Panc1 (cell line): ENCODE results near the gene TMEM207. TPM values are rescaled to one million over a fixed set of nuclear protein-coding genes. Genes with fewer than 3 reads are reported as not detected.

Experiments used
- ATAC-seq: fragments of 200-7000 bp; cut with Tn5 transposase; 2 replicates; pipeline ENCODE4 v1.9.1; 2020; ENCODE audit warnings: mild to moderate bottlenecking, moderate library complexity
- BruUV-seq: library from RNA; stranded (reverse); fragments of 400-500 nt; replicated peaks from 2 replicates; lab custom pipeline; 2021; lab: Mats Ljungman, UMichigan
- CTCF ChIA-PET: fragments of 300-600 bp; sonication (Branson Sonifier 250); formaldehyde crosslinking; loops from one replicate; lab custom pipeline; 2022; ENCODE audit warnings: antibody characterized with exemption; lab: Charles Lee
- POLR2A ChIA-PET: fragments of 300-600 bp; sonication (Branson Sonifier 250); formaldehyde crosslinking; loops from one replicate; lab custom pipeline; 2022; ENCODE audit warnings: antibody characterized with exemption; lab: Charles Lee
- DNase-seq: peaks from one replicate; pipeline ENCODE4 v3.0.0-alpha.2; 2010; ENCODE audit warnings: low read depth, low spot score
- H3K27ac ChIP-seq: 2 replicates; pipeline ENCODE4 v1.5.1; 2011; ENCODE audit warnings: mild to moderate bottlenecking, low read length, inconsistent platforms
- H3K27me3 ChIP-seq: fragments of 200-500 bp; sonication (Bioruptor generic); 2 replicates; pipeline ENCODE4 v1.6.0; 2014; ENCODE audit warnings: low read length, inconsistent platforms; ENCODE audit not compliant: control insufficient read depth, insufficient read depth
- H3K36me3 ChIP-seq: fragments of 200-500 bp; sonication (Bioruptor generic); 2 replicates; pipeline ENCODE4 v1.5.1; 2014; ENCODE audit warnings: inconsistent platforms, mild to moderate bottlenecking, low read length, moderate library complexity; ENCODE audit not compliant: control insufficient read depth, insufficient read depth
- H3K4me1 ChIP-seq: 2 replicates; pipeline ENCODE4 v1.5.1; 2011; ENCODE audit warnings: inconsistent platforms, mild to moderate bottlenecking, low read length, moderate library complexity; ENCODE audit not compliant: control insufficient read depth, insufficient read depth
- H3K4me3 ChIP-seq, 2 experiments: 2 replicates each; pipeline ENCODE4 v1.5.1; 2011 to 2012; ENCODE audit warnings: low read depth in 2 of 2, low read length in 2 of 2, mild to moderate bottlenecking in 2 of 2, inconsistent platforms in 1 of 2, moderate library complexity in 1 of 2
- H3K9me3 ChIP-seq: fragments of 200-500 bp; sonication (Bioruptor generic); 2 replicates; pipeline ENCODE4 v1.5.1; 2014; ENCODE audit warnings: low read depth, mild to moderate bottlenecking, inconsistent platforms, low read length, moderate library complexity; ENCODE audit not compliant: control insufficient read depth, insufficient read depth
- POLR2AphosphoS5 ChIP-seq: IDR thresholded peaks from 2 replicates; pipeline ENCODE4 v1.6.1; 2012; ENCODE audit warnings: mild to moderate bottlenecking, low read depth, low read length, moderate library complexity
- SIN3A ChIP-seq: IDR thresholded peaks from 2 replicates; pipeline ENCODE4 v1.6.1; 2012; ENCODE audit warnings: low read depth, mild to moderate bottlenecking, low read length, moderate library complexity, borderline replicate concordance; ENCODE audit not compliant: insufficient read depth
- TCF7L2 ChIP-seq: IDR thresholded peaks from 2 replicates; pipeline ENCODE4 v1.6.1; 2011; ENCODE audit warnings: mild to moderate bottlenecking, low read depth, low read length, inconsistent platforms
- in situ Hi-C: cut with HindIII; loops from 2 replicates; pipeline ENCODE4 v1.10.0; 2016; ENCODE audit warnings: low sequenced_read_pairs, low pct_unique_long_range_greater_than_20kb
- intact Hi-C: fragments of 100-400 bp; cut with micrococcal nuclease; formaldehyde crosslinking; loops from one replicate; pipeline ENCODE4 v1.10.0; 2022; ENCODE audit not compliant: unreplicated experiment
- total RNA-seq: library from RNA; stranded (reverse); gene quantifications from one replicate; pipeline ENCODE4 v1.2.1, GENCODE V29; 2021; ENCODE audit not compliant: unreplicated experiment
- TF ChIP-seq, protein P1 (sequence below), 2 experiments: IDR thresholded peaks; 2 replicates each; pipeline ENCODE4 v1.6.1; 2011 to 2012; ENCODE audit warnings: low read depth in 2 of 2, control low read depth in 1 of 2, low read length in 1 of 2, mild to moderate bottlenecking in 1 of 2, moderate library complexity in 1 of 2; ENCODE audit not compliant: insufficient read depth in 1 of 2
- TF ChIP-seq, protein P2 (sequence below): fragments of 450-650 bp; IDR thresholded peaks from 2 replicates; pipeline ENCODE4 v1.5.1; 2017; ENCODE audit warnings: mild to moderate bottlenecking

The TMEM207 gene
- total RNA-seq, 1 experiment from 2014 or later = not detected

DNA sequence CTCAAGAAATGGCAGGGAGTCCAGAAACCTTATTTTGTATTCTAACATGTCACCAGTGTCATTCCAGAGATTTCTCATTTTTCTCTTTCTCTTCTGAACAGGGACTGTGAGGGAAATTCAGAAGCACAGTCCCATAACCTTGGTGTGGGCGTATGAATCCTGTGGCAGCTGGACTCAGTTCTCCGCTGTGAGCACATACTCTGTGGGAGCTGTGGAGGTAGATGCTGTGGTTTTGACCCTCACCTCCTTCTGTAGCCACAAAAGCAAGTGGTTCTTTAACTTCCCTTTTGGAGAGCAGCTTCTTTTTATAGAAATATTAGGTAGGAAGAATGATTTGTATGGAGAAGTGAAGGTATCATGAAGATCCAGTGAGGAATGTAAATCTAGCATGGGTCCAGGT is 13.4 kb downstream of the TMEM207 start:
- no TSS peak for BruUV-seq
- CTCF ChIA-PET = no interaction called here

DNA sequence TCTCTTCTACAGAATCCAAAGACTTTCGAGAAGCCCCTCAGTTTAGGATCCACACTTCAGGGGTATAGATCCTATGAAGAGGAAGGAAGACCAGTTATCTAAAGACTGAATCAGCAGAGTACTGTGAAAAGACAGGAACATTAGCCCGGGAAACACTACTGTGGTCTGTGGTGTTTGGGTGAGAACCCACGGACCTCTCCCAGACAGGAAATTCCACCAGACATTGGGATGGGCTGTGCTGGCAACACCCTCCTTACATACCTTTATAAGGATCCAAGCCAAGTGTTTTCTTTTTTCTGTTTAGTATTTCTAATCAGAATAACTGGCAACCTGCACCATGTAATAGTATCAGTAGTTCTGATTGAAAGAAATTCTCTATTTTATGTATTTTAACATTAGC is 14.1 kb downstream of the TMEM207 start:
- Histone ChIP-seq H3K4me3 (no peak overlapping the region), H3K27ac (no peak overlapping the region), H3K27me3 (no peaks in the 10 kb centered on the region), H3K4me1 (no peaks in the 10 kb centered on the region), H3K36me3 (no peaks in the 10 kb centered on the region), H3K9me3 (no peaks in the 10 kb centered on the region)
- BruUV-seq = no TSS peak
- in situ Hi-C loops (no loop called here), intact Hi-C loops (no loop called here)
- DNase-seq (no peak), ATAC-seq (no peak)
- TF ChIP-seq, protein P1, sequence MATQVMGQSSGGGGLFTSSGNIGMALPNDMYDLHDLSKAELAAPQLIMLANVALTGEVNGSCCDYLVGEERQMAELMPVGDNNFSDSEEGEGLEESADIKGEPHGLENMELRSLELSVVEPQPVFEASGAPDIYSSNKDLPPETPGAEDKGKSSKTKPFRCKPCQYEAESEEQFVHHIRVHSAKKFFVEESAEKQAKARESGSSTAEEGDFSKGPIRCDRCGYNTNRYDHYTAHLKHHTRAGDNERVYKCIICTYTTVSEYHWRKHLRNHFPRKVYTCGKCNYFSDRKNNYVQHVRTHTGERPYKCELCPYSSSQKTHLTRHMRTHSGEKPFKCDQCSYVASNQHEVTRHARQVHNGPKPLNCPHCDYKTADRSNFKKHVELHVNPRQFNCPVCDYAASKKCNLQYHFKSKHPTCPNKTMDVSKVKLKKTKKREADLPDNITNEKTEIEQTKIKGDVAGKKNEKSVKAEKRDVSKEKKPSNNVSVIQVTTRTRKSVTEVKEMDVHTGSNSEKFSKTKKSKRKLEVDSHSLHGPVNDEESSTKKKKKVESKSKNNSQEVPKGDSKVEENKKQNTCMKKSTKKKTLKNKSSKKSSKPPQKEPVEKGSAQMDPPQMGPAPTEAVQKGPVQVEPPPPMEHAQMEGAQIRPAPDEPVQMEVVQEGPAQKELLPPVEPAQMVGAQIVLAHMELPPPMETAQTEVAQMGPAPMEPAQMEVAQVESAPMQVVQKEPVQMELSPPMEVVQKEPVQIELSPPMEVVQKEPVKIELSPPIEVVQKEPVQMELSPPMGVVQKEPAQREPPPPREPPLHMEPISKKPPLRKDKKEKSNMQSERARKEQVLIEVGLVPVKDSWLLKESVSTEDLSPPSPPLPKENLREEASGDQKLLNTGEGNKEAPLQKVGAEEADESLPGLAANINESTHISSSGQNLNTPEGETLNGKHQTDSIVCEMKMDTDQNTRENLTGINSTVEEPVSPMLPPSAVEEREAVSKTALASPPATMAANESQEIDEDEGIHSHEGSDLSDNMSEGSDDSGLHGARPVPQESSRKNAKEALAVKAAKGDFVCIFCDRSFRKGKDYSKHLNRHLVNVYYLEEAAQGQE (IDR thresholded peaks at IDR 0.05; ENCODE audit: insufficient read depth in 1 of 2, low read depth in 2 of 2, low read length in 1 of 2) = no peak
- TF ChIP-seq POLR2AphosphoS5 = no peak
- TF ChIP-seq, protein P2, sequence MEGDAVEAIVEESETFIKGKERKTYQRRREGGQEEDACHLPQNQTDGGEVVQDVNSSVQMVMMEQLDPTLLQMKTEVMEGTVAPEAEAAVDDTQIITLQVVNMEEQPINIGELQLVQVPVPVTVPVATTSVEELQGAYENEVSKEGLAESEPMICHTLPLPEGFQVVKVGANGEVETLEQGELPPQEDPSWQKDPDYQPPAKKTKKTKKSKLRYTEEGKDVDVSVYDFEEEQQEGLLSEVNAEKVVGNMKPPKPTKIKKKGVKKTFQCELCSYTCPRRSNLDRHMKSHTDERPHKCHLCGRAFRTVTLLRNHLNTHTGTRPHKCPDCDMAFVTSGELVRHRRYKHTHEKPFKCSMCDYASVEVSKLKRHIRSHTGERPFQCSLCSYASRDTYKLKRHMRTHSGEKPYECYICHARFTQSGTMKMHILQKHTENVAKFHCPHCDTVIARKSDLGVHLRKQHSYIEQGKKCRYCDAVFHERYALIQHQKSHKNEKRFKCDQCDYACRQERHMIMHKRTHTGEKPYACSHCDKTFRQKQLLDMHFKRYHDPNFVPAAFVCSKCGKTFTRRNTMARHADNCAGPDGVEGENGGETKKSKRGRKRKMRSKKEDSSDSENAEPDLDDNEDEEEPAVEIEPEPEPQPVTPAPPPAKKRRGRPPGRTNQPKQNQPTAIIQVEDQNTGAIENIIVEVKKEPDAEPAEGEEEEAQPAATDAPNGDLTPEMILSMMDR = no peak
- TF ChIP-seq SIN3A = no peak
- no peak for TF ChIP-seq TCF7L2
- ChIA-PET POLR2A (no interaction called here), CTCF (no interaction called here)

More for the DNA sequence above, 13.4 kb downstream of the TMEM207 start:
- no peak overlapping the region for H3K27ac ChIP-seq
- in situ Hi-C loops (no loop called here), intact Hi-C loops (no loop called here)
- DNase-seq = no peak
- H3K4me3 ChIP-seq = no peak overlapping the region
- no peaks in the 10 kb centered on the region for H3K36me3 ChIP-seq
- no peaks in the 10 kb centered on the region for H3K27me3 ChIP-seq
- no peaks in the 10 kb centered on the region for H3K4me1 ChIP-seq
- H3K9me3 ChIP-seq = no peaks in the 10 kb centered on the region
- TF ChIP-seq TCF7L2 (no peak), SIN3A (no peak), POLR2AphosphoS5 (no peak)
- TF ChIP-seq, protein P2 = no peak
- TF ChIP-seq, protein P1 (IDR thresholded peaks at IDR 0.05; ENCODE audit: insufficient read depth in 1 of 2, low read depth in 2 of 2, low read length in 1 of 2) = no peak
- no peak for ATAC-seq
- POLR2A ChIA-PET = no interaction called here
